ENCODE data around the gene OLA1. TPM values are rescaled to one million over a fixed set of nuclear protein-coding genes. Genes with fewer than 3 reads are reported as not detected.
A peak's percentile ranks its signal among the peaks of the same experiment; 100 is the strongest.

The OLA1 gene
- total RNA-seq, 1 donor: 22.1 TPM

DNA sequence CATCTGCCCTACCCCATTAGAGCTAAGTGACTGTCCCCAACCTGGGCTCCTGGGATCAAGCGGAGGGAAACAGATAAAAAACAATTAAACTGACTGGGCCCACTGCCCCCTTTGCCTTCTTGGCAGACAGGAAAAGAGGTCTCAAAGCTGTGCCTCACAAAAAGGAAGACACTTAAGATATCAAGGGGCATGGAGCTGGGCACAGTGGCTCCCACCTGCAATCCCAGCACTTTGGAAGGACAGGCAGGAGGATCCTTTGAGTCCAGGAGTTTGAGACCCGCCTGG, 208.0 kb downstream of the OLA1 start:
- no peak for DNase-seq (ENCODE audit: low read depth in 2 of 3, low spot score in 2 of 3)

DNA sequence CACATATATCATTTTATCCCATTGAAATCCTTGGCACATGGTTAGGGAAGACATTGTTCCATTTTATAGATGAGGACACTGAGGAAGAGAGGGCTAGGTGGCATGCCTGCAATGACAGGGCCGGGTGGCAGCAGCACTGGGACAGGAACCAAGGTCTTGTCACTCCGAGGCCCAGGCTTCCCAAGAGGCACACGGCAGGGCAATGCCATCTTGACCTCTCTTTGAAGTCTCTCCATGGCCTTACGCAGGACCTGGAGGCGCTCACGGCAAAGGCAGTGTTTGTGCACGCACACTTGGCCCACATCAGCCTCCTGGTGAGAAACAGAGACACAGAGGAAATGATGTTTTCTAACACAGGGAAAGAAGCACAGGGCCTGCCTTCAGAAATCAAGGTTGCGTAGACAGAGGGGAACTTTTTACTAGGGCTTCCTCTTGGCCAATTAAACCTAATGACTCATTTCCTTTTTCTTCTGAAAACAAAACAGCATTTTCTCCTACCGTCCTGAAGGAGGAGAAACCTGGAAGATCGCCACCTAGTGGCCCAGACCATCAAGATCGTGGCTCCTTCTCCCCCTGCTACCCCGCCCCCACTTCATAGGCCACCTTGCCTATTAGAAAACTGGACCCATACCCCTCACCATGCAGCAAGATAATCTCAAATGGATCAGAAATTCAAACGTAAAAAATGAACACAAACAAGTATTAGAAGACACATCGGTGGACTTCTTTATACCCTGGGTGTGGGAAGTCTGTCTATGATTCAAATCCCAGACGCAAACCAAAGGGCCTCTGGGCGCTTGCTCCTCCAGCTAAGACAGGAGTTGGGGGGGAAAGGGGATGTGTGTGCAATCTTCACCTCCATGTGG, 208.5 kb downstream of the OLA1 start:
- DNase-seq (ENCODE audit: low read depth in 2 of 3, low spot score in 2 of 3): peak; percentile 71 to 96 (median 93)

DNA sequence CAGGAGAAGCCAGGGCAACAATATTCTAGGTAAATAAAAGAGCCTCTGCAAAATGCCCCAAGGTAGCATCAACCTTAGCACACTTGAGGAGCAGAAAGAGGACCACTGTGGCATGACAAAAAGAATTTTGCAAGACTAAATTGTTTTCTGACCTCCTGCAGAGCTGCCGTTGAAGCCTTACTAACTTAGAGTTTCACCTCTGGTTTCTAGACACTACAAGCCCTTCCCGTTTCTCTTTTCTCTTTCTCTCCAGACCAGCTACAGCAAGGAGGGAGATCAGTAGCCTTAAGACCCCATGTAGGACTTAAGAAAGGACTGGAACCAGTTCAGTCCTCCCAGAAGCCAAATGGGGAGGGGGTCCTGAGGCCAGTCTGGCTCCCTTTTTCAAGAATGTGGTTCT, 209.9 kb downstream of the OLA1 start:
- no peak for DNase-seq (ENCODE audit: low read depth in 2 of 3, low spot score in 2 of 3)

DNA sequence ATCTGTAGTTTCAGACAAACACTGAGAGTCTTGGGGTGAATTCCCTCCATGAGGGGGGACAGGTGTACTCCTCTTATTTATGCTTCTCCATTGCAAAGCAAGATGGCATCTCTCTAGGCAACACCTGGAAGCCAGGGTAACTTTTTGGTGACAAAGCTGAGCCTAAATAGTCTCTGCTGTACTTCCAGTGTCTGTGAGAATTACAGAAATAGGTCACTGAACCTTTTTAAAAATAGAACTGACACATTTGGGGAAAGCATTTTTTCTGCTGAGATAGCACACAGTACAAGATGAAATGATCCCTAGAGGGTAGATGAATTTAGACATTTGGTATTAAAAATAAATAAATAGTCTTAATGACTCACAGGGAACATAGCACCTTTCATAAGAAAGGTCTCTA, 211.5 kb downstream of the OLA1 start:
- DNase-seq (ENCODE audit: low read depth in 2 of 3, low spot score in 2 of 3): no peak

DNA sequence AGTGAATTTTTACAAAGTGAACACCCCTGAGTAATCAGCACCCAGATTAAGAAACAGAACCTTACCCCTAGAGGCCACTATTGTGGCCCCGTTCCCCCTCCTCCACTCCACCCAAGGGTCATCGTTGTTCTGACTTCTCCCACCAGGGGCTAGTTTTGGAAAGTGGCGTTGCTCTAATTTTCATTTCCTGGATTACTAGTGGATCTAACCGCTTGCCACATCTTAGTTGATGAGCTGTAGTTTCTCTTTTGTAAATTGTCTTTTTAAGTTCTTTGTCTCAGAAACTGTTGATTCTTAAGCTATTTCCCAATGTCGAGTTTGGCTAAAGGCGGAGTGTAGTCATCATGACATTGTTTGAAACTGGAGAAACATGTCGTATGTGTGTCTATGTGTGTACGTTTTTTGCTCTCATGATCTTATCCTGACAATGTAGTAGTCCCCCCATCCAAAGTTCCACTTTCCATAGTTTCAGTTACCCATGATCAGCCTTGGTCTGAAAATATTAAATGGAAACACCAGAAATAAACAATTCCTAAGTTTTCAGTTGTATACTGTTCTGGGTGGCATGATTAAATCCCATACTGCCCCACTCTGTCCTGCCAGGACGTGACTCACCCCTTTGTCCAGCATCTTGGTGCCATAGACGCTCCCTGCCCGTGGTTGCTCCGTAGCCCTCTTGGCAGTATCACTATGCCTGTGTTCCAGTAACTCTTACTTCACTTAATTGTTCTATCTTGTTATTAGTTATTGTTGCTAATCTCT, 212.2 kb downstream of the OLA1 start:
- DNase-seq (ENCODE audit: low read depth in 2 of 3, low spot score in 2 of 3): peak in 2 of 3 donors; percentile 46 to 59

DNA sequence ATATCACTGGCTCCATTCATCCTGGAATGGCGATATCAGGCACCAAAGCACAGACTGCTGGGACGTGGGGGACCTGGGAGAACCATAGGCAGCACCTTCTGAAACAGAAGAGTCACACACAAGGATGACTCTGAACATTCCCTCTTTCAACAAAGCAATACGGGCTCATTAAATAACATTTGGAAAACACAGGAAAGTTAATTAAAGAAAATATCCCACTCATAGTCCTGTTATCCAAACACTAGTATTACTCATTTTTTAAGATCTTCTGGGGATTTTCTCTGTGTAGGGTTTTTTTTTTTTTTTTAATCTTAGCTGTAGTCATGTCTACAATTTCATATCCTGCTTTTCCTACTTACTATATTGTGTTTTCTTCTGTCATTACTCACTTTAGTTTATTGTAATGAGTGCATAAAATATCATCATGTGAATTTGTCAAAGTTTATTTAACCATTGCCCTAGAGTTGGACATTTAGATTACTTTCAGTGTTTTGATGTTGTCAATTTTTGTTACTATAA, 213.2 kb downstream of the OLA1 start:
- no peak for DNase-seq (ENCODE audit: low read depth in 2 of 3, low spot score in 2 of 3)

DNA sequence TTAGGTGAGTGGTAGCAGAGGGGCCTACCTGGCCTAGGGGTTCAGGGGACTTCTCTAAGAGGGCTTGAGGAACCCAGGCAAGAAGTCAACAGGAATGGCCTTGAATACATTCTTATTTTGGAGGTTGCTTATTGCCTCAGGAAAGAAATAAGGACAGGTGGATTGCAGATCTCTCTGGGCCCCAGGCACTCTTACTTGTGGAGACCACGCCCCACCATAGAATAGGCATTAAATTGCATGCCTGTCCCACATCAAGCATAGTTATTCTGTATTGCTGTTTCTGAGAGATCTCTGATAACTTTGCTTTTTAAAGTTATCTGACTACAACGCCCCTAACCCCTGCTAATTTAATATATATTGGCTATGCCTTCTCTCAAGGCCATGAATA, 215.2 kb downstream of the OLA1 start:
- no peak for DNase-seq (ENCODE audit: low read depth in 2 of 3, low spot score in 2 of 3)

DNA sequence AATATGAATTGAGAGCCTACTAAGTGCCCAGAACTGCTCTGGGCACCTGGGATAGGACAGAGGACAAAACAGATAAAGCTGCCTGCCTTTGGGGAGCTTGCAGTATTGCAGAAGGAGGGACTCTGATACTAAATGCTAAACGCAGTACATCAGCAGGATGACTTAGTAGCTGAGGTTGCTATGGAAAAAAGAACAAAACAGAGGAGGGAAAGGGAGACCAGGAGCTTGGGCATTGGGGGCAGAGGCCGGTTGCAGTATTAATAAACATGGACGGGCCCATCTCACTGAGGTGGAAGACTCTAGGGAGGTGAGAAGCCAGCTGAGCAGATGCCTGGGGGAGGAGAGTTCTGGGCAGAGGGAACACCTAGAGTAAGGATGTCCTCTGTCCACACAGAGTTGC, 217.1 kb downstream of the OLA1 start:
- DNase-seq (ENCODE audit: low read depth in 2 of 3, low spot score in 2 of 3): no peak

DNA sequence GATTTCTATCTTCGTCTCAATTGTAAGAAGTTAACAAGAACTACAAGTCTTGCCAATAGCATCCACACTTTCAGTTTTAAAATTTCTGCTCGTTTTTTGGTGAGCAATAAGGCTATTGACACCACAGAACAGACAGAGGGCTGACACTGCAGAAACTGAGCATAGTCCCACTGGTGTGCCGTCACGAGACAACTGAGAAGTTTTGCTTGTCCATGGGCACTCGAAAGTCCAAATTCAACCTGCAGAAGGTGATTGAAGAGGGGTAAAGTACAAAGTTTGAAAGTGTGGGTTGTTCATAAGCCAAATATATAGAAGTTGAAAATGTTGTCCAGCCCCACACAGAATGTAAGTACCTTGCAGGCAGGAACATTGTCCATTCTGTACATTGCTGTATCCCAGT, 219.4 kb downstream of the OLA1 start:
- no peak for DNase-seq (ENCODE audit: low read depth in 2 of 3, low spot score in 2 of 3)

DNA sequence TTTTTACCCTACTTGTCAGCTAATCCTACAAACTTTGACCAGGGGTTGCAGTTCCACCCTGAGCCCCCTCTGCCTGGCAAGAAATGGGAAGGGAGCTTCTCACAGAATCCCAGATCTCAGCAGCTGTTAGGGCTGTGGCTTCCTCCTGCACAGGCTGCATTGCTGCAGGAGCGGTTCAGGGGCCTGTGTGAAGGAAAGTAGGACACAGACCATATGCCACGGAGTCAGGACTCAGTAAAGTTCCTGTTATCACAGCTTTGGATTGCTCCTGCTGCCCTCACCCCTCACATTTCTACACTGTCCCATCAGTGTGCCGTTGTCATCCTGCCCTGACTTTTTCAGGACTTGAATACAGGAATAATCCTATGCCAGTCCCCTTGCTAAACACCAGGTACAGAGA, 220.4 kb downstream of the OLA1 start:
- DNase-seq (ENCODE audit: low read depth in 2 of 3, low spot score in 2 of 3): no peak

DNA sequence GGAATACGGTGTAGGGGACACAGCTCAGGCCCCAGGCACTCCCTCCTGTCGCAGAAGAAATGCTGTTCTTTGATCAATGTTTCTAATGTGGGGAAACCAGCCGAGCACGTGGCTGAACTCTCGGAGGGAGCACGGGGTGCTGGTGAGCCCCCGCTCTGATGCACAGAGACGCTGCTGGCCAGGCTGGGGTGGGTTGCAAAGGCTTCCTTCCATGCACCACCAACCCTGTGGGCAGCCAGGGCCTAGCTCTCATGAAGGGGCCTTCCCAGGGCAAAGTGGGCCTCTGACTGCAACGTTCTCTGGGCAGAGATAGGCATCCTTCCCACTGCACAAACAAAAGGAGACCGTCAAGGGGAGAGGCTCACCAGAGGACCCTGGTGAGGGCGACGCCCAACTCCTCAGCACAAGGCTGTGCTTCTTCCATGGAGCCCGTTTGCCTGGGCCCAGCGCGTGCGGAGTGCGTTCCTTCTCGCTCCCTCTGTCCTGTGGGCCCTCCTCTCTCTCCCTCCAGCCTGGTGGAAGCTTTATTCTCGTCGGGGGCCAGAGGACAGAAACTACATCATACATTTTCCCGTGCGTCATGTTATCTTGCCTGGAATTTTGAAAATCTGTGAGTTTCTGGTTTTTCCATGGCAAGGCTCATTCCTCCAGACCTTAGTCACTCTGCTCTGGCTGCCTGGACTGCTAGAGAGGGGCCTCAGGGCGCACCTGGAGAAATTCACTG, 222.0 kb downstream of the OLA1 start:
- no peak for DNase-seq (ENCODE audit: low read depth in 2 of 3, low spot score in 2 of 3)

DNA sequence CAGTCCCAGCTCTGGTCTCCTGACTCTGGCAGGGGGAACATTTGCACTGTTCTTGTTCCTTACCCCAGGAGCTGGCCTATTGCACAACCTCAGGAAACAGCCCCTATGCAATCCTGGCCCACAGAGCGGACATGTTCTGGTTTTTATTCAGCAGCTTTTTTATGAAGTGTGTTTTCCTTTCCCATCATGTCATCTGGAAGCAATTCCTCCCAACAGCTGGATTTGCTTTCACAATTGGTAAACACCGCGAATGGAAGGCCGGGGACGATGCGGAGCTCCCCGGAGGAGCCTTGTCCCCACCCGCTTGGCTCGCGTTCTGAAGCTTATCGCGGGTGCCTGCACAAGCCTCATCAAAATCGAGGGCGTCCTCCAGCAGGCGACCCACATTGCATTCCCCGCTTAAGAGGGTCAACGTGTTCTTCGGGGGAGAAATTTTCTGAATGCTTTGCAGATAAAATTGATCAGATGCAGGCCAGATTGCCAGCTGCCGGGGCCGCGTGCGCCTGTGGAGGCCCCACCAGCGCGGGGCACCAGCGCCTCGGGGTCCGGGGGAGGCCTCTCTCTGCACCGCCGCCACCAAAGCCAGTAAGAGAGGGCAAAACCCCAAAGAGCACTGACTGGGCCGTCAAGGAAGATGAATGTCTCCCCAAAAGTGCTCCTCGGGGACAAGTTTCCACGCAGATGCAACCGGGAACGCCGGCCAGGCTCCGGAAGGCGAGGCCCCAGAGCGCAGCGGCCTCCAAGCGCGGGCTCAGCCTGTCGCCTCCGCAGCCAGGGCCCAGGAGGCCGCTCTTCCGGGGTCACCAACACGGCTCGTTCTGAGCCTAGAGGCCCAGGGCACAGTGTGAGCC, 222.8 kb downstream of the OLA1 start:
- DNase-seq (ENCODE audit: low read depth in 2 of 3, low spot score in 2 of 3): no peak

DNA sequence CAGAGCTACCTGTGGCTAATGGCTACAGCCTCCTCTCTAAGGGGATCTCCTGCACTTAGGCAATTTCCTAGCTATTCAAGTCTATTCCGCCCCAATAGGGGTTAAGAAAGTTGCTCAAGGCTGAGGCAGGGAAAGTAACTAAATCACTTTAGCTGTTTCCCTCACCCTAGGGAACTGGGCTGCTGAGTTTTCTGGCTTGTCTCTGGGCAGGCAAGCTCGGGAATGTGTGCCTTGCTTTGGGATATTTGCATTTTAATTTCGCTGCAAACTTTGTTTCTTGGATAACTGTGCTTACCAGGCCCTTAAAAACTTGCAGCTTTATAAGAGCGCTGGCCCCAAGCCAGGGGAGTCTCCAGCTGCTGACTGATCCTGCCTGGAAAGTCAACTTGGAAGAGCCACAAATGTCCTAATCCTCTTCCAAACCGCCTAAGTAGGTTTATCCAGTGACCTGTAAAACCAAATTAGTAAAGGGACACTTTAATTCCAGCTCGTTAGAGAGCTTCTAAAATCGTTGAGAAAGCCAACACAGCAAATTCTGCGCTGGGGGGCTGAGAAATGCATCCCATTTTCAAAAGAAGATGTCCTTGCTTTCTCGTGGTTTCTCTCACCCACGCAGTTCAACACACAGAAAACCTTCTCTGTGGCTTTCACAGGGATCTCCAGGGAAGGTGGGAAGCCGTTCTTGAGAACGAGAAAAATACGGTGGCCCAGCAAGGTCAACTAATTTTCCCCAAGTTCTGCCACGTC, 223.6 kb downstream of the OLA1 start:
- DNase-seq (ENCODE audit: low read depth in 2 of 3, low spot score in 2 of 3): no peak

DNA sequence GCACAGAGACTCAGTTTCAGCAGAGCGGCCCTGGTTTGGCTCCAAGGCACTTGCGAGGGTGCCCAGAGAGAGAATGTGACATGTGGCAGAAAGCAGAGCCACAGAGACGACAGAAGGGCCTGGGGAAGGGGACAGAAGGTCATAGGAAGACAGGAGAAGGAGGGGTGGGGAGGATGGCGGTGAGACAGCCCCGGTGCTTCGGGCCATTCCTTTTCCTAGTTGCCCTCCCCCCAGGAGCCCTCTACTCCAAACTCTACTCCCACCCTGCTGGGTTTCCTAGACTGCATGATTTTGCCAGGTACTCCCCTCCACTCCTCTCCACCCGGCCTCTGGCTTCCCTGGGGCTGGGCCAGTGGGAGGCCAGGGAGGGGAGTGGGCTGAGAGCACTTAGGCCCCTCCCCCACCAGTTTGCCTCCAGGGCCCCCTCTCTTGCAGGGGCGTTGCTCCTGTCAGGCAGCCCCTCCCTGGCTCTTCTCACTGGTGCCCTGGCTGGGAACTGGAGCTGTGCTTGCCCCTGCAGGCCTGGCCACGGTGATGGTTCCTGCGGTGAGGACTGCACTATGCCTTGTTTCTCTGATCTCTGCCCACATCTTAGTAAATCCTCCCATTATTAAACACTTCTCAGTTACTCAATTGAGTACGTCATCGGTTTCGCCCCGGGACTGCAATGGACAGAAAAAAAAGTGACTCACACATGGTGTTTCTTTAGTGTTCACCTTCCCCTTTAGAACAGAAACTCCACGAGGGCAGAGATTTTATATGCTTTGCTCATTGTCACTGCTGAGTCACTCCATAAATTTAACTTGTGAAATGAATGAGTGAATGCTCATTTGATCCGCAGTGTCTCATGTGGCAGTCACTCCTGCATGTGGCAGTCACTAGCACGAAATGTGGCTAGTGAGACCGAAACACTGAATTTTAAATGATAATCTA, 224.5 kb downstream of the OLA1 start:
- DNase-seq (ENCODE audit: low read depth in 2 of 3, low spot score in 2 of 3): no peak

Small RNA genes lying within 50 kb of the gene (small RNA-seq; reads per million reads assigned to genes)
- not detected for gene RF00019

Other genes with a start within 250 kb of the OLA1 start
- not detected for gene SP9, start 86.4 kb upstream of the OLA1 start, total RNA-seq
- 17.5 TPM for gene SCRN3, start 147.2 kb upstream of the OLA1 start, total RNA-seq
- gene GPR155, start 238.5 kb upstream of the OLA1 start, total RNA-seq: 2.7 TPM

All from hematopoietic multipotent progenitor cell (in vitro differentiated cells).